IMR-90 (cell line): Measurements from ENCODE around the gene WWC2. TPM values are rescaled to one million over a fixed set of nuclear protein-coding genes. Genes with fewer than 3 reads are reported as not detected.
A peak's percentile ranks its signal among the peaks of the same experiment; 100 is the strongest.

Source experiments
- ATAC-seq: fragments of 200-7000 bp; cut with Tn5 transposase; 2 replicates; pipeline ENCODE4 v1.9.1; 2020; ENCODE audit warnings: low read depth, mild to moderate bottlenecking, moderate library complexity
- BruUV-seq: library from RNA; stranded (reverse); fragments of 400-500 nt; replicated peaks from 2 replicates; lab custom pipeline; 2021; lab: Mats Ljungman, UMichigan
- CTCF ChIA-PET: fragments of 300-600 bp; formaldehyde crosslinking; extraction: SDS; loops from one replicate; lab custom pipeline; 2021; ENCODE audit warnings: antibody characterized with exemption; lab: Yijun Ruan, JAX
- POLR2A ChIA-PET: fragments of 300-600 bp; sonication (Branson Sonifier 250); formaldehyde crosslinking; loops from one replicate; lab custom pipeline; 2022; ENCODE audit warnings: antibody characterized with exemption; ENCODE audit not compliant: unreplicated experiment; lab: Charles Lee
- DNase-seq: peaks from one replicate; pipeline ENCODE4 v3.0.0; 2013
- H2AFZ ChIP-seq: replicated peaks from 2 replicates; pipeline ENCODE3; 2013; ENCODE audit warnings: low read length, mild to moderate bottlenecking; ENCODE audit not compliant: poor library complexity
- H2AK5ac ChIP-seq: 2 replicates; pipeline ENCODE4 v1.6.1; 2013; ENCODE audit warnings: low read depth, low read length, inconsistent platforms
- H2AK9ac ChIP-seq: replicated peaks from 2 replicates; pipeline ENCODE3; 2013; ENCODE audit warnings: mild to moderate bottlenecking, low read depth, low read length, moderate library complexity; ENCODE audit not compliant: poor library complexity
- H2BK120ac ChIP-seq: 2 replicates; pipeline ENCODE4 v1.6.1; 2013; ENCODE audit warnings: low read depth, low read length, inconsistent platforms
- H2BK15ac ChIP-seq: 3 replicates; pipeline ENCODE4 v1.6.1; 2013; ENCODE audit warnings: low read depth, low read length, inconsistent platforms
- H2BK20ac ChIP-seq: 2 replicates; pipeline ENCODE4 v1.6.1; 2013; ENCODE audit warnings: low read depth, mild to moderate bottlenecking, inconsistent platforms, low read length, moderate library complexity
- H2BK5ac ChIP-seq: 2 replicates; pipeline ENCODE4 v1.6.1; 2013; ENCODE audit warnings: mild to moderate bottlenecking, low read depth, low read length, inconsistent platforms; ENCODE audit not compliant: poor library complexity, severe bottlenecking
- H3K14ac ChIP-seq: replicated peaks from 2 replicates; pipeline ENCODE4 v1.6.1; 2013; ENCODE audit warnings: low read depth, low read length, inconsistent platforms
- H3K18ac ChIP-seq: 2 replicates; pipeline ENCODE4 v1.6.1; 2013; ENCODE audit warnings: low read depth, low read length, control low read depth
- H3K23ac ChIP-seq: 2 replicates; pipeline ENCODE4 v1.6.1; 2013; ENCODE audit warnings: low read depth, low read length, inconsistent platforms
- H3K27ac ChIP-seq: 2 replicates; pipeline ENCODE4 v1.5.1; 2013; ENCODE audit warnings: mild to moderate bottlenecking, control low read depth, low read length; ENCODE audit not compliant: insufficient read depth
- H3K27me3 ChIP-seq: 2 replicates; pipeline ENCODE4 v1.6.1; 2013; ENCODE audit warnings: low read length; ENCODE audit not compliant: control insufficient read depth, insufficient read depth
- H3K36me3 ChIP-seq: 2 replicates; pipeline ENCODE4 v1.6.1; 2013; ENCODE audit warnings: low read length, mixed read lengths; ENCODE audit not compliant: control insufficient read depth, insufficient read depth
- H3K4ac ChIP-seq: 2 replicates; pipeline ENCODE4 v1.6.1; 2013; ENCODE audit warnings: low read depth, low read length, inconsistent platforms
- H3K4me1 ChIP-seq: 2 replicates; pipeline ENCODE4 v1.6.1; 2013; ENCODE audit warnings: low read length, mixed read lengths; ENCODE audit not compliant: control insufficient read depth, insufficient read depth
- H3K4me2 ChIP-seq: 2 replicates; pipeline ENCODE4 v1.6.1; 2013; ENCODE audit warnings: low read depth, mild to moderate bottlenecking, control low read depth, low read length, moderate library complexity
- H3K4me3 ChIP-seq: 2 replicates; pipeline ENCODE4 v1.5.1; 2013; ENCODE audit warnings: low read depth, mild to moderate bottlenecking, control low read depth, low read length, moderate library complexity; ENCODE audit not compliant: insufficient read depth
- H3K56ac ChIP-seq: 2 replicates; pipeline ENCODE4 v1.6.1; 2013; ENCODE audit warnings: low read length, inconsistent platforms; ENCODE audit not compliant: insufficient read depth; ENCODE audit errors: extremely low read depth
- H3K79me1 ChIP-seq, 2 experiments: 2 replicates each; pipeline ENCODE4 v1.6.1; 2013; ENCODE audit warnings: low read length in 2 of 2, inconsistent platforms in 1 of 2, low read depth in 1 of 2
- H3K9ac ChIP-seq: 2 replicates; pipeline ENCODE4 v1.6.1; 2013; ENCODE audit warnings: low read depth, low read length, control low read depth
- H3K9me1 ChIP-seq: 2 replicates; pipeline ENCODE4 v1.6.1; 2013; ENCODE audit warnings: low read length, inconsistent platforms; ENCODE audit not compliant: insufficient read depth
- H3K9me3 ChIP-seq: 2 replicates; pipeline ENCODE4 v1.6.1; 2013; ENCODE audit warnings: low read length; ENCODE audit not compliant: control insufficient read depth, insufficient read depth
- H4K20me1 ChIP-seq: 2 replicates; pipeline ENCODE4 v1.6.1; 2013; ENCODE audit warnings: low read length, inconsistent platforms; ENCODE audit not compliant: insufficient read depth
- H4K5ac ChIP-seq: 2 replicates; pipeline ENCODE4 v1.6.1; 2013; ENCODE audit warnings: mild to moderate bottlenecking, low read depth, low read length, control low read depth
- H4K8ac ChIP-seq, 2 experiments: 2 replicates each; pipeline ENCODE4 v1.6.1; 2013; ENCODE audit warnings: low read depth in 2 of 2, low read length in 2 of 2, control low read depth in 1 of 2, inconsistent platforms in 1 of 2
- H4K91ac ChIP-seq: 2 replicates; pipeline ENCODE4 v1.6.1; 2013; ENCODE audit warnings: low read depth, low read length, inconsistent platforms; ENCODE audit not compliant: insufficient read depth
- CEBPB ChIP-seq: IDR thresholded peaks from 2 replicates; pipeline ENCODE4 v1.6.1; 2012; ENCODE audit warnings: low read depth, low read length, improper control_type of control experiment
- FOS ChIP-seq: fragments of 150-350 bp; IDR thresholded peaks from 2 replicates; pipeline ENCODE4 v1.6.1; 2016; ENCODE audit warnings: low read depth, low read length
- MAFK ChIP-seq: IDR thresholded peaks from 2 replicates; pipeline ENCODE4 v1.6.1; 2012; ENCODE audit warnings: low read depth, low read length, improper control_type of control experiment
- MXI1 ChIP-seq: IDR thresholded peaks from 2 replicates; pipeline ENCODE4 v1.6.1; 2012; ENCODE audit warnings: low read depth, mild to moderate bottlenecking, low read length, moderate library complexity, borderline replicate concordance
- POLR2A ChIP-seq: IDR thresholded peaks from 2 replicates; pipeline ENCODE4 v1.6.1; 2012; ENCODE audit warnings: mild to moderate bottlenecking, low read depth, low read length
- RAD21 ChIP-seq: IDR thresholded peaks from 2 replicates; pipeline ENCODE4 v1.6.1; 2012; ENCODE audit warnings: low read length, improper control_type of control experiment
- RCOR1 ChIP-seq: IDR thresholded peaks from 2 replicates; pipeline ENCODE4 v1.6.1; 2012; ENCODE audit warnings: mild to moderate bottlenecking, low read length, improper control_type of control experiment; ENCODE audit not compliant: insufficient replicate concordance
- RFX5 ChIP-seq: IDR thresholded peaks from 2 replicates; pipeline ENCODE4 v1.8.0; 2012; ENCODE audit warnings: low read depth, mild to moderate bottlenecking, low read length, moderate library complexity
- SMC3 ChIP-seq: fragments of 150-350 bp; IDR thresholded peaks from 2 replicates; pipeline ENCODE4 v1.6.1; 2016; ENCODE audit warnings: low read depth, mild to moderate bottlenecking, antibody characterized with exemption, low read length, moderate library complexity
- WGBS, 2 experiments: methylation state at CpG; one replicate each; pipeline versions ENCODE4 v1.1.5 to v1.1.7; 2013; ENCODE audit warnings: missing lambda C conversion rate in 2 of 2; ENCODE audit not compliant: insufficient read length in 1 of 2; ENCODE audit errors: extremely low coverage in 2 of 2; 5-methylcytosine and 5-hydroxymethylcytosine counted together
- dilution Hi-C: fragments of 300-500 bp; cut with HindIII; formaldehyde crosslinking; loops from one replicate; pipeline ENCODE4 v1.14.3; 2018; ENCODE audit warnings: low sequenced_read_pairs; ENCODE audit not compliant: unreplicated experiment
- in situ Hi-C: fragments of 300-500 bp; cut with MboI; formaldehyde crosslinking; loops from 3 replicates; pipeline ENCODE4 v1.14.3; 2019; ENCODE audit warnings: low sequenced_read_pairs, inconsistent platforms, mixed read lengths
- intact Hi-C: fragments of 100-400 bp; cut with micrococcal nuclease; formaldehyde crosslinking; loops from 2 replicates; pipeline ENCODE4 v1.10.0; 2022
- polyA plus RNA-seq, 3 experiments: library from polyadenylated mRNA; depleted of rRNA; stranded (reverse); fragments of >200 nt; gene quantifications; 2 replicates each; pipeline ENCODE4 v1.2.3, GENCODE V29; 2012; ENCODE audit warnings: low replicate concordance in 1 of 3
- total RNA-seq: library from RNA; depleted of rRNA; stranded (reverse); fragments of >200 nt; gene quantifications from 2 replicates; pipeline ENCODE4 v1.2.3, GENCODE V29; 2012
- TF ChIP-seq, protein P1 (sequence below): fragments of 150-350 bp; IDR thresholded peaks from 2 replicates; pipeline ENCODE4 v1.6.1; 2016; ENCODE audit warnings: low read depth, mild to moderate bottlenecking, low read length, moderate library complexity, borderline replicate concordance
- TF ChIP-seq, protein P2 (sequence below): fragments of 150-350 bp; IDR thresholded peaks from 2 replicates; pipeline ENCODE4 v1.6.1; 2017; ENCODE audit warnings: mild to moderate bottlenecking, antibody characterized with exemption, low read length, low read depth

The WWC2 gene
- total and polyA plus RNA-seq, 2 of the 4 experiments (the other 2 are of a cell fraction), result 26.6 to 27.4 TPM

DNA sequence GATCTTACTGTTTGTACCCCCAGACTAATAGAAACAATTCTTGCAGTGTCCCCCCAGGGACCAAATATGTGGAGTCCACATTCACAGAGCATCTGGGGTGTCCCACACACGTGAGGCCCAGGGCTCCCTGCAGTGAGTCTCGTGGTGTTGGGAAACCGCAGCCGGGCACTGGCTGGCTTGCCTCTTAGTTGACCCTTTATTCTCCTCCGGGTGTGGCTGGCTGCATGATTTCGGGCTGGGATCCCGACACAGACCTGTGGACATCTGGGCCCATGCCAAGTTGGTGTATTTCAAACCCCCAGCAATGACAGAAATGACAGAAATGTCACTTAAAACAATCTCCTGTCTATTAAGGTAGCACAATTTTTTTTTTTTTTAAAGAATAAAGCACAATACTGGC lies 238.8 kb downstream of the WWC2 start:
- H3K9me3 ChIP-seq, result no peaks in the 10 kb centered on the region
- no peak overlapping the region for H3K14ac ChIP-seq
- no peak overlapping the region for H4K8ac ChIP-seq
- TF ChIP-seq FOS, result no peak
- no peak for TF ChIP-seq RAD21
- TF ChIP-seq POLR2A, result no peak
- no peak for TF ChIP-seq SMC3
- no peak for TF ChIP-seq RFX5
- TF ChIP-seq, protein P1, sequence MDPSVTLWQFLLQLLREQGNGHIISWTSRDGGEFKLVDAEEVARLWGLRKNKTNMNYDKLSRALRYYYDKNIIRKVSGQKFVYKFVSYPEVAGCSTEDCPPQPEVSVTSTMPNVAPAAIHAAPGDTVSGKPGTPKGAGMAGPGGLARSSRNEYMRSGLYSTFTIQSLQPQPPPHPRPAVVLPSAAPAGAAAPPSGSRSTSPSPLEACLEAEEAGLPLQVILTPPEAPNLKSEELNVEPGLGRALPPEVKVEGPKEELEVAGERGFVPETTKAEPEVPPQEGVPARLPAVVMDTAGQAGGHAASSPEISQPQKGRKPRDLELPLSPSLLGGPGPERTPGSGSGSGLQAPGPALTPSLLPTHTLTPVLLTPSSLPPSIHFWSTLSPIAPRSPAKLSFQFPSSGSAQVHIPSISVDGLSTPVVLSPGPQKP, result no peak
- no peak for TF ChIP-seq MXI1
- no peak for TF ChIP-seq CEBPB
- no peak for TF ChIP-seq RCOR1
- no peak for TF ChIP-seq MAFK
- TF ChIP-seq, protein P2, sequence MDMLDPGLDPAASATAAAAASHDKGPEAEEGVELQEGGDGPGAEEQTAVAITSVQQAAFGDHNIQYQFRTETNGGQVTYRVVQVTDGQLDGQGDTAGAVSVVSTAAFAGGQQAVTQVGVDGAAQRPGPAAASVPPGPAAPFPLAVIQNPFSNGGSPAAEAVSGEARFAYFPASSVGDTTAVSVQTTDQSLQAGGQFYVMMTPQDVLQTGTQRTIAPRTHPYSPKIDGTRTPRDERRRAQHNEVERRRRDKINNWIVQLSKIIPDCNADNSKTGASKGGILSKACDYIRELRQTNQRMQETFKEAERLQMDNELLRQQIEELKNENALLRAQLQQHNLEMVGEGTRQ, result no peak
- no peak overlapping the region for H3K27ac ChIP-seq
- intact Hi-C loops (no loop called here), dilution Hi-C loops (no loop called here), in situ Hi-C loops (no loop called here)
- no peak overlapping the region for H3K4ac ChIP-seq
- H3K36me3 ChIP-seq, result no peaks in the 10 kb centered on the region
- no peaks in the 10 kb centered on the region for H3K79me1 ChIP-seq
- no peak overlapping the region for H3K9ac ChIP-seq
- H4K5ac ChIP-seq, result no peak overlapping the region
- WGBS, 2 experiments, result 76% methylated on average over 4 of the region's 7 CpGs; no CpG with 5 or more reads in 1 of the 2 experiments
- DNase-seq (no peak), ATAC-seq (no peak)
- no peak overlapping the region for H3K4me3 ChIP-seq
- no TSS peak for BruUV-seq
- H3K9me1 ChIP-seq, result peaks cover 7% of the 10 kb centered on the region
- no peak overlapping the region for H3K4me2 ChIP-seq
- H3K4me1 ChIP-seq, result peaks cover 6% of the 10 kb centered on the region
- no peaks in the 10 kb centered on the region for H3K27me3 ChIP-seq
- H2BK20ac ChIP-seq, result no peak overlapping the region
- H2AK5ac ChIP-seq, result peak overlapping the region; percentile 56; the same call in 1 of the 2 replicates
- no peak overlapping the region for H2BK15ac ChIP-seq
- H2AFZ ChIP-seq, result no peak overlapping the region
- ChIA-PET POLR2A (no interaction called here), CTCF (interaction anchor here (0.7 kb wide), 1 partner anchor 265 kb away, joined by 3 read pairs; no protein-coding TSS in a partner anchor)
- peak overlapping the region; percentile 4; the same call in 1 of the 2 replicates for H4K91ac ChIP-seq
- no peak overlapping the region for H2AK9ac ChIP-seq
- H4K20me1 ChIP-seq, result no peaks in the 10 kb centered on the region
- no peak overlapping the region for H3K56ac ChIP-seq
- H3K23ac ChIP-seq, result no peak overlapping the region
- no peak overlapping the region for H2BK5ac ChIP-seq
- H2BK120ac ChIP-seq, result peak overlapping the region; percentile 52; the same call in 1 of the 2 replicates
- no peak overlapping the region for H3K18ac ChIP-seq
